Measurements from ENCODE around the gene LRRTM2.
"Not testable (repeated sequence)": the region's sequence is repeated elsewhere in the genome, so short reads cannot be mapped to it uniquely, and the experiment has no call there.

The LRRTM2 gene

GRCh38 chr5:138837160-138837559, 38.0 kb downstream of the LRRTM2 start:
- no peak for DNase-seq (ENCODE audit: low spot score)

DNA sequence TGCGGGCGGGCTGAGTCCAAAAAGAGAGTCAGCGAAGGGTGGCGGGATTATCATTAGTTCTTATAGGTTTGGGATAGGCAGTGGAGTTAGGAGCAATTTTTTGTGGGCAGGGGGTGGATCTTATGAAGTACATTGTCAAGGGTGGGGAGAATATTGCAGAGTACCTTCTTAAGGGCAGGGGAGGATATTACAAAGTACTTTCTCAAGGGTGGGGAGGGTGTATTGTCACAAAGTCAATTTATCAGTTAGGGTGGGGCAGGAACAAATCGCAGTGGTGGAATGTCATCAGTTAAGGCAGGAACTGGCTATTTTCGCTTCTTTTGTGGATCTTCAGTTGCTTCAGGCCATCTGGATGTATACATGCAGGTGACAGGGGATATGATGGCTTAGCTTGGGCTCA, 40.3 kb downstream of the LRRTM2 start:
- not testable (repeated sequence) for DNase-seq (ENCODE audit: low spot score)

DNA sequence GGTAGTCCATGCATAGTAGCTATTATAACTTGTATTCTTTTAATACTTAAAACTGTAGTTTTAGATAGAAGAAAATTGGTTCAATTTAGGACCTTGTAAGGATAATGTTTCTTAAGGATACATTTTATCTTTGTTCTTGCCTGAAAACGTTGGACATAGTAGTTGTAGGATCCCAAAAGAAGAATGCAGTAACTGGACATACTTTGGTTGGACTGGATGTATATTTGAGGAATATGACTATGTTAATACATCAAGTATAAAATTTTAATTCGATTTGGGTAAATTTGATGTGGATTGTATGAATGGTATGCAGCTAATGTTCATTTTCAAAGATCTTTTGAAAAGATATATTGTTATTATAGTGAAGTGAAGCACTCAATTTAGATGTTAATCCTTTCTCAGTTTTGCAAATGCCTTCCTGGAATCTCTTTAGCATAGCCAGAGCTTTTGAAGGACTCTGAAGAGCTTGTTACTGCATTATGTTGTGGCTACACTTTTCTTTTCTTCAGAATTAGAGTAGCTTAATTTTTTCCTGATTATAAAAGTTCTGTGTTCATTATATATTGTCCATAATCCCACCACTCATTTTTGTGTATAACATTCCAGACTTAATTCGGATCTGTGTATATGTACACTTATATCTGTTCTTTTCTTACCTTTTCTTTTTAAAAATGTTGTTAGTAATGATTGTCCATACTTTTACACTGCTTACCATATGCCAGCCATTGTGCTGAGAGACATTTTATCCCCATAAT, 41.2 kb downstream of the LRRTM2 start:
- no peak for DNase-seq (ENCODE audit: low spot score)

DNA sequence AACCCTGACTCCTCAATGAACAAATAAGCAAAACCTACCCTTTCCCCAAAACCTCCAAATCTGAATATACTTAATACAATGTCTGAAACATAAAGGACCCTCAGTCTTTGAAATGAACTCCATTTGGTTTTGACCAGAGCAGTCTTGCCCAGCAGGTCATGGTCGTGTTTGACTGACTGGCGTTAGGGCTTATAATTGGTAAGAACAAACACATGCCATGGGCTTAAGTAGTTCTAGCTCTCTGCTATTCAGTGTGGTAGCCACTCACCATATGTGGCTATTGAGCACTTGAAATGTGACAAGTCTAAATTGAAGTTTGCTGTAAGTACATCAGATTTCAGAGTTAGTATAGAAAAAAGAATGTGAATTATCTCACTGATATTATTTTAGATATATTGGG, 42.1 kb downstream of the LRRTM2 start:
- DNase-seq (ENCODE audit: low spot score) = no peak

- DNase-seq (ENCODE audit: low spot score) = no peak
These were observed 42.9 kb downstream of the LRRTM2 start for GRCh38 chr5:138832218-138832617.

DNA sequence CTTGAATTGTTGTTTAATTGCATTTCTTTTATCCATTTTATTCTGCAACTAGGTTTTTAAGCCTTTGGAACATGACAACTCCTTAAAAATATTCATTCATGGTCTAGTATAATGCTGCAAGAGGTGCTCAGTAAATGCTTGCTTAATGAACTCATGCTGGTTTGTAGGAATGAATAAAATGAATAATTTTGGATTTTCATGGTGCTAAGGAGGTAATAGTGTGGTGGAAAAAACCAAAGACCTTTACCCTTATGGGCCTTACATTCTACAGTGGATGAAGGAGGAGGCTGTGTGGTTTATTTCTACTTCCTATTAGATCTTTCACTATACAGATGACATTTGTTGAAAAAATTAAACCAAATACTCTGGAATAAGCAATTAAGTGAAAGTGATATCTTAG, 43.4 kb downstream of the LRRTM2 start:
- DNase-seq (ENCODE audit: low spot score) = no peak

DNA sequence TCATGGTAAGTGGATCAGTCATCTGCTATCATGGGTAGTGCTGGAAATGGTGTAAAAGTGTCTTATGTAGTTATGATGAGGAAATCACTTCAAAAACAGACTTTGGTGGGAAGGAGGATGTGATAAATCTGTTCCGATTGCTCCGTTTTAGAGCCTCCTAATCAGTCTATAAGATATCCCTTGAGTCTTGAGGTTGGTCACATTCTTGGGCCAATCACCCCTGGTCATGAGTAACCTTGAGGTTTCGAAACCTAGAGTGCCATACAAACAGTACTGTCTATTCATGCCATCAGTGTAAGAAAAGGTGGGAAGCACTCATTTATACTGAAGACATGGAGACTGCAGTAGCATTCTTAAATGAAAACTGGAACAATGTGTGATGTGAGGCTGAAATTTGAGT, 45.8 kb downstream of the LRRTM2 start:
- DNase-seq (ENCODE audit: low spot score) = no peak

DNA sequence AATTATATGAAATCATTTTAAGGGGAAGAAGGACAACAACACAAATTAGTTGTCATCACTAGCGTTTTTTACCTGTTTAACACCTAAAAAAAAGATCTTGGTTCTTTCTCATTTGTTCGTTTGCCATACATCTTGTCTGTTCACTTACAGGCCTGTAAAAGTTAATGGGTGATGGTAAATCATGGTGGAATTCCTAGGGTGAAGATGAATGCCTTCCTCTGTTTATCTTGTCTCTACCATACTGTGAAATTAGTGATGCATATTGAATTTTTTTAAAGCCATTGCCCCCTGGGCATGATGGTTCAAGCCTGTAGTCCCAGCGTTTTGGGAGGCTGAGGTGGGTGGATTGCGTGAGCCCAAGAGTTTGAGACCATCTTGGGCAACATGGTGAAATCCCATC, 46.6 kb downstream of the LRRTM2 start:
- DNase-seq (ENCODE audit: low spot score) = no peak

DNA sequence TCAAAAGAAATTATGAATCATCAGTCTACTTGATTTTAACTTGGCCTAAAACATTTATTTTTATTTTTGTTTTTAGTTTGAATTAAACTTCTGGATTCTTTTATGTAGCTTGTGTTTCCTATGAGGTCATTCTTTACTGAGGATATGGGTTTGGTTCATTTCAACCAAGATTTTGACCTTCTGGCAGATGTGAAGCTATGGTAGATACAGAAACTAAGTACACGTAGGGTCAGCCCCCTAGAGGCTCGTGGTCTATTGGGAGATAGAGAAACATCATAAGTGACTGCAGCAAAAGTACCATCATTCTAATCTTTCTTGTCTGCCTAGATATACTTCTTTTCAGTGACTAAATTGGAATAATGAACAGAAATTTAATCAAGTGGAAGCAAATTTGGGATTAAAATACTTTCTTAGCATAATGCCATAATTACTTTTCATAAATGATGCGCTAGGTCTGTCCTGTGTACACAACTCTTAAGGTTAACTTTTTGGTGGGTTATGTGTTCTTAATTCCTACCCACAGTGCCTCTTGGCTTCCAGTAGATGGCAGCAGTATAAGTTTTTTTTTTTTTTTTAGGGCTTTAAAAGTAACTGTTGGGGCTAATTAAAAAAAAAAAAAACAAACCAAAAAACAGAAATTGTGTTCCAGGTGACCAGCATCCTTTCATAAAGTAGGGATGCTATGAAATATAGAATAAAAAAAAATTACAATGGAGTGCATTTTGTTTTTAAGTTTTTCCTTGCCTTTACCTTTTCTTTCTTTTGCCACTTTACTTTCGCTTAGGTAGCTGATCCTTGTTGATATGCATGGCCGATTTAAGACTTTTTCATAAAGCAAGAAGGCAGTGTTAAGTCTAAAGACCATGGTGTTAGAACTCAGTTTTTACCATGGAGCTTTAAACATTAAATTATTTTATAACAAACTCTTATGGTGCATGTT, 49.9 kb downstream of the LRRTM2 start:
- DNase-seq (ENCODE audit: low spot score) = no peak

GRCh38 chr5:138824516-138824915, 50.6 kb downstream of the LRRTM2 start:
- no peak for DNase-seq (ENCODE audit: low spot score)

DNA sequence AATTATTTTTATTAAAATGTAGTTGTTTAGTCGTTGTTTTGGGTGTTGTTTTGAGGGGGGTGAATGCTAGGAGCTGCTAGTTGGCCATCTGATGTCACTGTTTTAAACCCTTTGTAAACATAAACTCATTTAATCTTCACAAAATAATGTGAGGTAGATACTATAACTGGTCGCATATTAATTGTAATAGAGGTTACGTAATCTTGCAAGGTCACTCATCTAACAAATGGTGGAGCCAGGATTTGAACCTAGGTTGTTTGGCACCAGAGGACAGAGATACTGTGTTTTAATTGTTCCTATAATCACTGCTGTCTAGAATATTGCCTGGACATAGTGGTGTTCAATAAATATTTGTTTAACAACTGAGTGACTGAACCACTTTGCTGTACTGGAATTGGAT, 54.4 kb downstream of the LRRTM2 start:
- DNase-seq (ENCODE audit: low spot score) = no peak

GRCh38 chr5:138819081-138819480, 56.1 kb downstream of the LRRTM2 start:
- DNase-seq (ENCODE audit: low spot score) = no peak
